Fibroblast of villous mesenchyme (primary cell): ENCODE measurements around the gene HMCN1. TPM values are rescaled to one million over a fixed set of nuclear protein-coding genes. Genes with fewer than 3 reads are reported as not detected.

Experiments
- DNase-seq: peaks from one replicate; pipeline ENCODE4 v3.0.0-alpha.2; 2010; ENCODE audit warnings: low read depth
- H3K4me3 ChIP-seq: 2 replicates; pipeline ENCODE4 v1.5.1; 2011; ENCODE audit warnings: low read depth, mild to moderate bottlenecking, low read length
- CTCF ChIP-seq: IDR thresholded peaks from 2 replicates; pipeline ENCODE4 v1.5.1; 2012; ENCODE audit warnings: low read depth, mild to moderate bottlenecking, low read length; ENCODE audit not compliant: insufficient read depth
- total RNA-seq: library from RNA; depleted of rRNA; stranded (reverse); fragments of >200 nt; gene quantifications from 2 replicates; pipeline ENCODE4 v1.2.3, GENCODE V29; 2012

HMCN1 gene
- total RNA-seq, 1 donor: 5.2 TPM

- no peak for TF ChIP-seq CTCF
- DNase-seq: no peak
Measured at GRCh38 chr1:186235696-186236095, 501.5 kb downstream of the HMCN1 start.

GRCh38 chr1:186236921-186237320, 502.7 kb downstream of the HMCN1 start:
- no peak overlapping the region for H3K4me3 ChIP-seq
- no peak for TF ChIP-seq CTCF
- peak; percentile 63 for DNase-seq

More at GRCh38 chr1:186235696-186236095, 501.5 kb downstream of the HMCN1 start:
- H3K4me3 ChIP-seq: no peak overlapping the region

- no peak overlapping the region for H3K4me3 ChIP-seq
- no peak for DNase-seq
- TF ChIP-seq CTCF: no peak
Measured at GRCh38 chr1:186239171-186239570, 505.0 kb downstream of the HMCN1 start.

GRCh38 chr1:186240436-186240835, 506.2 kb downstream of the HMCN1 start:
- TF ChIP-seq CTCF: no peak

More at GRCh38 chr1:186240436-186240835, 506.2 kb downstream of the HMCN1 start:
- H3K4me3 ChIP-seq: no peak overlapping the region
- DNase-seq: no peak
